H1 (cell line): ENCODE results near the gene MID2. TPM values are rescaled to one million over a fixed set of nuclear protein-coding genes. Genes with fewer than 3 reads are reported as not detected.

ENCODE experiments used
- CTCF ChIA-PET: fragments of 300-600 bp; sonication (Branson Sonifier 250); formaldehyde crosslinking; loops from one replicate; lab custom pipeline; 2021; ENCODE audit not compliant: partially characterized antibody; lab: Charles Lee
- POLR2A ChIA-PET: fragments of 300-600 bp; sonication (Branson Sonifier 250); formaldehyde crosslinking; loops from one replicate; lab custom pipeline; 2021; ENCODE audit warnings: inconsistent platforms; ENCODE audit not compliant: partially characterized antibody; lab: Charles Lee
- DNase-seq, 2 experiments: peaks; one replicate each; pipeline versions ENCODE4 v3.0.0 to v3.0.0-alpha.2; 2010 to 2022; ENCODE audit warnings: low spot score in 2 of 2, low read depth in 1 of 2, mixed read lengths in 1 of 2
- FAIRE-seq: peaks from 2 replicates; lab custom pipeline; 2011; peaks lifted over from hg19 to GRCh38; lab: Jason Lieb, UNC
- H2AFZ ChIP-seq: 2 replicates; pipeline ENCODE4 v1.8.1; 2012; ENCODE audit warnings: low read length, inconsistent platforms
- H2AK5ac ChIP-seq: 2 replicates; pipeline ENCODE4 v1.6.1; 2013; ENCODE audit warnings: low read depth, low read length
- H2BK120ac ChIP-seq: replicated peaks from 2 replicates; pipeline ENCODE3; 2013; ENCODE audit warnings: low read depth, low read length, inconsistent platforms
- H2BK12ac ChIP-seq: 2 replicates; pipeline ENCODE4 v1.6.1; 2013; ENCODE audit warnings: low read depth, low read length
- H2BK15ac ChIP-seq: 2 replicates; pipeline ENCODE4 v1.6.1; 2013; ENCODE audit warnings: low read length
- H2BK20ac ChIP-seq: 2 replicates; pipeline ENCODE4 v1.6.1; 2013; ENCODE audit warnings: low read length
- H2BK5ac ChIP-seq: 2 replicates; pipeline ENCODE4 v1.6.1; 2013; ENCODE audit warnings: low read depth, low read length
- H3K14ac ChIP-seq: 2 replicates; pipeline ENCODE4 v1.6.1; 2013; ENCODE audit warnings: inconsistent platforms; ENCODE audit not compliant: insufficient read length
- H3K18ac ChIP-seq: 2 replicates; pipeline ENCODE4 v1.6.1; 2013; ENCODE audit warnings: low read length; ENCODE audit errors: extremely low read depth
- H3K23ac ChIP-seq: 2 replicates; pipeline ENCODE4 v1.6.1; 2013; ENCODE audit warnings: inconsistent platforms; ENCODE audit not compliant: insufficient read length
- H3K23me2 ChIP-seq: 2 replicates; pipeline ENCODE4 v1.6.1; 2013; ENCODE audit warnings: low read depth, low read length
- H3K27ac ChIP-seq: 2 replicates; pipeline ENCODE4 v1.6.1; 2011; ENCODE audit warnings: low read depth, low read length, inconsistent platforms
- H3K27me3 ChIP-seq, 4 experiments: replicated peaks in 1 of 4; 1 replicate in 1 of 4; 2 replicates in 3 of 4; pipeline versions ENCODE4 v1.6.1 to v1.8.1; 2011 to 2013; ENCODE audit warnings: low read length in 3 of 4, mild to moderate bottlenecking in 3 of 4, inconsistent platforms in 2 of 4, mixed read lengths in 2 of 4, moderate library complexity in 1 of 4; ENCODE audit not compliant: control insufficient read depth in 3 of 4, insufficient read depth in 3 of 4; ENCODE audit errors: extremely low read depth in 1 of 4
- H3K36me3 ChIP-seq, 4 experiments: 2 replicates each; pipeline versions ENCODE4 v1.6.1 to v1.8.1; 2011 to 2013; ENCODE audit warnings: mild to moderate bottlenecking in 4 of 4, low read length in 3 of 4, moderate library complexity in 2 of 4, control low read depth in 1 of 4, inconsistent platforms in 1 of 4; ENCODE audit not compliant: insufficient read depth in 4 of 4, control insufficient read depth in 2 of 4
- H3K4ac ChIP-seq: replicated peaks from 2 replicates; pipeline ENCODE3; 2013; ENCODE audit warnings: low read length, low read depth, mixed read lengths, inconsistent platforms; ENCODE audit not compliant: insufficient read length
- H3K4me1 ChIP-seq, 4 experiments: replicated peaks in 1 of 4; 1 replicate in 1 of 4; 2 replicates in 3 of 4; pipeline versions ENCODE4 v1.6.1 to v1.8.1; 2011 to 2013; ENCODE audit warnings: low read length in 3 of 4, inconsistent platforms in 2 of 4, mixed read lengths in 1 of 4; ENCODE audit not compliant: insufficient read depth in 4 of 4, control insufficient read depth in 3 of 4
- H3K4me2 ChIP-seq, 2 experiments: 2 replicates each; pipeline versions ENCODE4 v1.6.1 to v1.8.1; 2011 to 2013; ENCODE audit warnings: low read depth in 2 of 2, low read length in 2 of 2, control low read depth in 1 of 2, inconsistent platforms in 1 of 2, mild to moderate bottlenecking in 1 of 2; ENCODE audit not compliant: insufficient read depth in 1 of 2
- H3K4me3 ChIP-seq, 4 experiments: fragments of 200-600, 300-600 bp in 1 of 4; sonication (generic), shearing (Covaris generic), sonication (Bioruptor Twin) in 1 of 4; 2 replicates each; pipeline versions ENCODE4 v1.5.1 to v1.8.1; 2011 to 2016; ENCODE audit warnings: low read length in 4 of 4, low read depth in 3 of 4, control low read depth in 2 of 4, inconsistent platforms in 2 of 4, mild to moderate bottlenecking in 2 of 4, mixed read lengths in 1 of 4, moderate library complexity in 1 of 4; ENCODE audit not compliant: insufficient read depth in 2 of 4; ENCODE audit errors: extremely low read depth in 1 of 4
- H3K56ac ChIP-seq: replicated peaks from 2 replicates; pipeline ENCODE3; 2013; ENCODE audit warnings: low read depth, mild to moderate bottlenecking, mixed read lengths, low read length, inconsistent platforms; ENCODE audit not compliant: insufficient read length
- H3K79me1 ChIP-seq: 2 replicates; pipeline ENCODE4 v1.6.1; 2013; ENCODE audit warnings: low read depth, low read length, control low read depth
- H3K79me2 ChIP-seq, 2 experiments: 2 replicates each; pipeline versions ENCODE4 v1.6.1 to v1.8.1; 2012 to 2013; ENCODE audit warnings: low read length in 2 of 2, mild to moderate bottlenecking in 2 of 2, inconsistent platforms in 1 of 2; ENCODE audit not compliant: insufficient read depth in 2 of 2, control insufficient read depth in 1 of 2
- H3K9ac ChIP-seq, 4 experiments: replicated peaks in 1 of 4; 1 replicate in 1 of 4; 2 replicates in 3 of 4; pipeline versions ENCODE4 v1.6.1 to v1.8.1; 2011 to 2013; ENCODE audit warnings: low read depth in 3 of 4, low read length in 3 of 4, control low read depth in 2 of 4, mild to moderate bottlenecking in 2 of 4, moderate library complexity in 2 of 4, inconsistent platforms in 1 of 4; ENCODE audit errors: extremely low read depth in 1 of 4
- H3K9me3 ChIP-seq, 2 experiments: 2 replicates each; pipeline versions ENCODE4 v1.6.1 to v1.8.1; 2012 to 2013; ENCODE audit warnings: mild to moderate bottlenecking in 2 of 2, moderate library complexity in 2 of 2, control low read depth in 1 of 2, inconsistent platforms in 1 of 2, low read depth in 1 of 2, low read length in 1 of 2, mixed read lengths in 1 of 2; ENCODE audit not compliant: insufficient read depth in 2 of 2
- H4K20me1 ChIP-seq, 2 experiments: replicated peaks in 1 of 2; 2 replicates each; pipeline versions ENCODE3 to v1.8.1; 2011 to 2013; ENCODE audit warnings: inconsistent platforms in 2 of 2, low read length in 2 of 2, mild to moderate bottlenecking in 1 of 2; ENCODE audit not compliant: insufficient read depth in 2 of 2, control insufficient read depth in 1 of 2
- H4K5ac ChIP-seq: 2 replicates; pipeline ENCODE4 v1.6.1; 2013; ENCODE audit warnings: low read length, low read depth, mixed read lengths, inconsistent platforms; ENCODE audit not compliant: insufficient read length
- H4K8ac ChIP-seq: 2 replicates; pipeline ENCODE4 v1.8.0; 2013; ENCODE audit warnings: mild to moderate bottlenecking, moderate library complexity, low read length, inconsistent platforms; ENCODE audit not compliant: insufficient read depth; ENCODE audit errors: extremely low read depth
- H4K91ac ChIP-seq: replicated peaks from 2 replicates; pipeline ENCODE3; 2013; ENCODE audit warnings: low read length, mixed read lengths, inconsistent platforms; ENCODE audit not compliant: insufficient read length
- ASH2L ChIP-seq: fragments of 200-600, 300-600 bp; sonication (generic); IDR thresholded peaks from one replicate; pipeline ENCODE4 v1.7.1; 2017; ENCODE audit warnings: low read length
- BACH1 ChIP-seq: IDR thresholded peaks from 2 replicates; pipeline ENCODE4 v1.6.1; 2012; ENCODE audit warnings: low read length, improper control_type of control experiment
- BRCA1 ChIP-seq: IDR thresholded peaks from 2 replicates; pipeline ENCODE4 v1.6.1; 2012; ENCODE audit warnings: low read depth, low read length, improper control_type of control experiment
- CHD1 ChIP-seq: IDR thresholded peaks from 2 replicates; pipeline ENCODE4 v1.6.1; 2012; ENCODE audit warnings: low read depth, low read length, improper control_type of control experiment
- EP300 ChIP-seq, 2 experiments: IDR thresholded peaks; 1 replicate in 1 of 2; 2 replicates in 1 of 2; pipeline ENCODE4 v1.6.1; 2011 to 2012; ENCODE audit warnings: low read depth in 2 of 2, low read length in 2 of 2, mild to moderate bottlenecking in 2 of 2, borderline replicate concordance in 1 of 2, inconsistent platforms in 1 of 2, moderate library complexity in 1 of 2
- HDAC6 ChIP-seq: IDR thresholded peaks from one replicate; pipeline ENCODE4 v1.7.1; 2012; ENCODE audit warnings: low read depth, mild to moderate bottlenecking, inconsistent platforms, low read length, moderate library complexity
- RBBP5 ChIP-seq: IDR thresholded peaks from 2 replicates; pipeline ENCODE4 v1.7.1; 2012; ENCODE audit warnings: low read depth, mild to moderate bottlenecking, inconsistent platforms, low read length, moderate library complexity, borderline replicate concordance
- RXRA ChIP-seq: IDR thresholded peaks from 2 replicates; pipeline ENCODE4 v1.6.1; 2011; ENCODE audit warnings: low read depth, mild to moderate bottlenecking, low read length, moderate library complexity; ENCODE audit not compliant: insufficient read depth
- SIN3A ChIP-seq, 2 experiments: IDR thresholded peaks in 1 of 2; conservative IDR thresholded peaks in 1 of 2; 2 replicates each; pipeline ENCODE4 v1.6.1; 2011 to 2012; ENCODE audit warnings: low read length in 2 of 2, improper control_type of control experiment in 1 of 2, low read depth in 1 of 2, mild to moderate bottlenecking in 1 of 2
- SIRT6 ChIP-seq: IDR thresholded peaks from one replicate; pipeline ENCODE4 v1.7.1; 2012; ENCODE audit warnings: low read length, inconsistent platforms
- SIX5 ChIP-seq: IDR thresholded peaks from 2 replicates; pipeline ENCODE4 v1.6.1; 2011; ENCODE audit warnings: mild to moderate bottlenecking, low read depth, low read length
- SP2 ChIP-seq: IDR thresholded peaks from 2 replicates; pipeline ENCODE4 v1.6.1; 2012; ENCODE audit warnings: mild to moderate bottlenecking, low read length, inconsistent platforms
- YY1 ChIP-seq: IDR thresholded peaks from 2 replicates; pipeline ENCODE4 v1.6.1; 2011; ENCODE audit warnings: low read depth, mild to moderate bottlenecking, low read length
- WGBS, 2 experiments: shearing (Covaris generic) in 1 of 2; methylation state at CpG; one replicate each; pipeline versions ENCODE4 v1.1.6 to v1.1.7; 2013 to 2015; ENCODE audit warnings: low lambda C conversion rate in 2 of 2, mixed read lengths in 2 of 2, inconsistent platforms in 1 of 2, low coverage in 1 of 2, missing lambda C conversion rate in 1 of 2; ENCODE audit not compliant: insufficient replicate concordance in 2 of 2, insufficient coverage in 1 of 2, insufficient read length in 1 of 2; ENCODE audit errors: extremely low coverage in 1 of 2, missing lambda C conversion rate in 1 of 2; 5-methylcytosine and 5-hydroxymethylcytosine counted together
- polyA plus RNA-seq, 7 experiments: library from polyadenylated mRNA; depleted of rRNA in 3 of 7; stranded (reverse) in 5 of 7; unstranded in 2 of 7; fragments of >200 nt in 5 of 7; fragments of 200-250 nt in 2 of 7; gene quantifications; 1 replicate in 5 of 7; 2 replicates in 1 of 7; 4 replicates in 1 of 7; pipeline versions ENCODE4 v1.2.1 to v1.2.3, GENCODE V29; 2011 to 2013; ENCODE audit warnings: missing spikeins in 2 of 7, mixed read lengths in 2 of 7
- total RNA-seq: library from RNA; stranded (reverse); fragmentation: NEBNext Ultra II Directional; extraction: Animal tissue kit (Norgen Biotek cat#: 25700); gene quantifications from 2 replicates; pipeline ENCODE4 v1.2.1, GENCODE V29; 2021

Gene MID2
- total and polyA plus RNA-seq, 2 of the 8 experiments (the other 6 are each of a cell fraction or from before 2014, with no cell fraction given), result 0.98 to 1.7 TPM

DNA sequence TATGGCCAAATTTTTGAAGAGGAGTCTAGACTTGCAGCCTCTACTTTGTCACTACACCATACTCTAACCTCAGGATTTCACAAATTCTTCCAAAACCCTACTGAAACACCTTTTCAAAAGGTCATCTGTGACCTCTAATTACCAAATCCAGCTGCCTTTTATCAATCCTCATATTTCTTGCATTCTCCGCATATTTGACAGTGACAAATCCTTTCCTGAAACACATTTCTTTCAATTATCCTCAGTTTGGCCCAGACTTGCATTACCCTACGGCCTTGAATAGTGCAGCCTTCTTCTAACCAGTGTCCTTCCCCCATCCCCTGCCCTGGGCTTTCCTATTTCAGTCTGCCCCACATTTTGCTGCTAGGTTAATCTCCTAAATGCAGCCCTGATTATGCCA, 25.5 kb downstream of the MID2 start:
- ChIA-PET CTCF (no interaction called here), POLR2A (no interaction called here)
- Histone ChIP-seq H2BK20ac (no peak overlapping the region), H3K9ac (no peak overlapping the region), H4K91ac (no peak overlapping the region), H3K27ac (no peak overlapping the region), H2BK12ac (no peak overlapping the region), H4K8ac (no peak overlapping the region), H2AFZ (no peak overlapping the region), H3K56ac (no peak overlapping the region), H3K23ac (no peak overlapping the region), H3K18ac (no peak overlapping the region), H2AK5ac (no peak overlapping the region), H3K9me3 (no peaks in the 10 kb centered on the region), H3K36me3 (no peaks in the 10 kb centered on the region), H2BK15ac (no peak overlapping the region), H3K4me1 (no peaks in the 10 kb centered on the region; a peak in 1 of 7 replicates), H3K14ac (no peak overlapping the region), H3K4me3 (no peak overlapping the region), H4K20me1 (no peaks in the 10 kb centered on the region), H3K27me3 (no peaks in the 10 kb centered on the region), H3K23me2 (no peaks in the 10 kb centered on the region), H2BK120ac (no peak overlapping the region), H3K4ac (no peak overlapping the region), H3K4me2 (no peak overlapping the region), H3K79me1 (no peaks in the 10 kb centered on the region), H4K5ac (no peak overlapping the region), H3K79me2 (no peaks in the 10 kb centered on the region), H2BK5ac (no peak overlapping the region)
- DNase-seq (no peak), FAIRE-seq (peak; percentile 13)
- WGBS, 2 experiments, result 84% methylated on average over 2 of the region's 2 CpGs; no CpG with 5 or more reads in 1 of the 2 experiments
- TF ChIP-seq RXRA, result no peak
- no peak for TF ChIP-seq SIX5
- TF ChIP-seq YY1, result no peak
- no peak for TF ChIP-seq RBBP5
- TF ChIP-seq ASH2L, result no peak
- no peak for TF ChIP-seq CHD1
- TF ChIP-seq EP300 (IDR thresholded peaks at IDR 0.05; ENCODE audit: borderline replicate concordance in 1 of 2, low read depth in 2 of 2, low read length in 2 of 2), result no peak
- no peak for TF ChIP-seq SIN3A (conservative IDR thresholded peaks at IDR 0.05 in 1 of 2, IDR thresholded peaks at IDR 0.05 in 1 of 2; ENCODE audit: low read depth in 1 of 2, low read length in 2 of 2)
- TF ChIP-seq SIRT6, result no peak
- no peak for TF ChIP-seq HDAC6
- TF ChIP-seq BACH1, result no peak
- TF ChIP-seq BRCA1, result no peak
- no peak for TF ChIP-seq SP2
